GM23338 (cell line): ENCODE data around the gene CBR1. TPM values are rescaled to one million over a fixed set of nuclear protein-coding genes. Genes with fewer than 3 reads are reported as not detected.

ENCODE experiments used
- ATAC-seq: fragments of 200-7000 bp; cut with Tn5 transposase; 3 replicates; pipeline ENCODE4 v1.9.1; 2020
- DNase-seq: peaks from one replicate; pipeline ENCODE4 v3.0.0-alpha.2; 2015; ENCODE audit warnings: low spot score
- H2AFZ ChIP-seq: fragments of 200-600 bp; sonication (generic); 2 replicates; pipeline ENCODE4 v1.8.0; 2016; ENCODE audit warnings: antibody characterized with exemption, mild to moderate bottlenecking, moderate library complexity
- H3F3A ChIP-seq: fragments of 200-600 bp; sonication (generic); replicated peaks from 2 replicates; pipeline ENCODE4 v1.8.0; 2017; ENCODE audit warnings: antibody characterized with exemption, mixed run types, low read depth
- H3K27ac ChIP-seq: fragments of 200-600 bp; sonication (generic); 2 replicates; pipeline ENCODE4 v1.6.1; 2016; ENCODE audit warnings: low read depth
- H3K27me3 ChIP-seq: fragments of 200-600 bp; sonication (generic); 2 replicates; pipeline ENCODE4 v1.8.0; 2016; ENCODE audit warnings: mild to moderate bottlenecking, mixed run types, moderate library complexity; ENCODE audit not compliant: insufficient read depth
- H3K36me3 ChIP-seq: fragments of 200-600 bp; sonication (generic); 2 replicates; pipeline ENCODE4 v1.8.0; 2016; ENCODE audit warnings: mild to moderate bottlenecking; ENCODE audit not compliant: insufficient read depth
- H3K4me1 ChIP-seq: fragments of 200-600 bp; sonication (generic); 2 replicates; pipeline ENCODE4 v1.8.0; 2016; ENCODE audit warnings: mild to moderate bottlenecking, moderate library complexity; ENCODE audit not compliant: insufficient read depth
- H3K4me2 ChIP-seq: fragments of 200-600 bp; sonication (generic); 2 replicates; pipeline ENCODE4 v1.7.1; 2017; ENCODE audit warnings: mixed run types
- H3K4me3 ChIP-seq: fragments of 200-600 bp; sonication (generic); 2 replicates; pipeline ENCODE4 v1.6.1; 2016; ENCODE audit warnings: mixed run types
- H3K79me2 ChIP-seq: fragments of 200-600 bp; sonication (generic); replicated peaks from 2 replicates; pipeline ENCODE4 v1.8.0; 2017; ENCODE audit warnings: mild to moderate bottlenecking; ENCODE audit not compliant: insufficient read depth
- H3K9me2 ChIP-seq: fragments of 200-600 bp; sonication (generic); 2 replicates; pipeline ENCODE4 v1.8.0; 2017; ENCODE audit not compliant: insufficient read depth
- H4K20me1 ChIP-seq: fragments of 200-600 bp; sonication (generic); replicated peaks from 2 replicates; pipeline ENCODE4 v1.8.0; 2017; ENCODE audit warnings: mild to moderate bottlenecking; ENCODE audit not compliant: insufficient read depth
- H3K27ac Mint-ChIP-seq: 2 replicates; pipeline ENCODE4 v1.8.0; 2020; ENCODE audit warnings: inconsistent platforms, mild to moderate bottlenecking, moderate library complexity, mixed read lengths
- H3K27me3 Mint-ChIP-seq: 3 replicates; pipeline ENCODE4 v1.8.0; 2022; ENCODE audit warnings: low read depth, mild to moderate bottlenecking, moderate library complexity, mixed read lengths, inconsistent platforms; ENCODE audit not compliant: insufficient read depth, poor library complexity
- H3K36me3 Mint-ChIP-seq: 3 replicates; pipeline ENCODE4 v1.8.0; 2021; ENCODE audit warnings: low read depth, mild to moderate bottlenecking, inconsistent platforms, moderate library complexity, mixed read lengths
- H3K4me1 Mint-ChIP-seq: 3 replicates; pipeline ENCODE4 v1.8.0; 2020; ENCODE audit warnings: mild to moderate bottlenecking, inconsistent platforms, mixed read lengths
- H3K4me3 Mint-ChIP-seq: 3 replicates; pipeline ENCODE4 v1.8.0; 2021; ENCODE audit warnings: moderate library complexity, mild to moderate bottlenecking, inconsistent platforms, mixed read lengths
- H3K9me3 Mint-ChIP-seq: 3 replicates; pipeline ENCODE4 v1.8.0; 2020; ENCODE audit warnings: moderate library complexity, mild to moderate bottlenecking, inconsistent platforms, mixed read lengths
- CREB1 ChIP-seq: fragments of 250-450 bp; sonication (Bioruptor Pico); IDR thresholded peaks from 2 replicates; pipeline ENCODE4 v1.5.0; 2020; ENCODE audit warnings: low read depth, mild to moderate bottlenecking, moderate library complexity
- EZH2 ChIP-seq: fragments of 200-600 bp; sonication (generic); IDR thresholded peaks from one replicate; pipeline ENCODE4 v1.8.0; 2017; ENCODE audit warnings: antibody characterized with exemption, mild to moderate bottlenecking, low read depth; ENCODE audit not compliant: unreplicated experiment
- EZH2phosphoT487 ChIP-seq: fragments of 200-600 bp; sonication (generic); IDR thresholded peaks from one replicate; pipeline ENCODE4 v1.8.1; 2018; ENCODE audit warnings: antibody characterized with exemption; ENCODE audit not compliant: unreplicated experiment
- JUNB ChIP-seq: IDR thresholded peaks from one replicate; pipeline ENCODE4 v1.6.1; 2016; ENCODE audit warnings: antibody characterized with exemption; ENCODE audit not compliant: unreplicated experiment
- NANOG ChIP-seq: IDR thresholded peaks from 2 replicates; pipeline ENCODE4 v1.6.1; 2016; ENCODE audit warnings: antibody characterized with exemption, borderline replicate concordance
- REST ChIP-seq: IDR thresholded peaks from one replicate; pipeline ENCODE4 v1.6.1; 2018; ENCODE audit warnings: antibody characterized with exemption; ENCODE audit not compliant: unreplicated experiment
- STAT1 ChIP-seq: IDR thresholded peaks from one replicate; pipeline ENCODE4 v1.6.1; 2016; ENCODE audit warnings: antibody characterized with exemption; ENCODE audit not compliant: unreplicated experiment
- ZNF114 ChIP-seq: fragments of 250-450 bp; sonication (Bioruptor Pico); IDR thresholded peaks from 2 replicates; pipeline ENCODE4 v1.5.0; 2020; ENCODE audit warnings: mild to moderate bottlenecking, moderate library complexity
- ZNF331 ChIP-seq: fragments of 250-450 bp; sonication (Bioruptor Pico); IDR thresholded peaks from 2 replicates; pipeline ENCODE4 v1.5.0; 2020; ENCODE audit warnings: low read depth, mild to moderate bottlenecking, moderate library complexity
- polyA plus RNA-seq: library from polyadenylated mRNA; unstranded; fragments of >200 nt; fragmentation: Nextera tagmentation; extraction: Ambion mirVana; gene quantifications from 2 replicates; pipeline ENCODE4 v1.2.1, GENCODE V29; 2016
- total RNA-seq: library from RNA; depleted of rRNA; stranded (reverse); fragments of >200 nt; shearing (Covaris generic); gene quantifications from 2 replicates; pipeline ENCODE4 v1.2.3, GENCODE V29; 2014
- TF ChIP-seq, protein P1 (sequence below): fragments of 250-450 bp; sonication (Bioruptor Pico); IDR thresholded peaks from 2 replicates; pipeline ENCODE4 v1.5.0; 2020; ENCODE audit warnings: mild to moderate bottlenecking, moderate library complexity
- TF ChIP-seq, protein P2 (sequence below), 2 experiments: fragments of 200-600 bp in 1 of 2; sonication (generic) in 1 of 2; conservative IDR thresholded peaks; 2 replicates each; pipeline versions ENCODE4 v1.5.1 to v1.6.1; 2016 to 2017; ENCODE audit warnings: antibody characterized with exemption in 2 of 2, low read depth in 2 of 2, mild to moderate bottlenecking in 2 of 2, moderate library complexity in 1 of 2
- TF ChIP-seq, protein P3 (sequence below): IDR thresholded peaks from 2 replicates; pipeline ENCODE4 v1.6.1; 2016; ENCODE audit warnings: antibody characterized with exemption

The CBR1 gene
- total and polyA plus RNA-seq, 2 experiments from 2014 or later = 285 to 487 TPM

DNA sequence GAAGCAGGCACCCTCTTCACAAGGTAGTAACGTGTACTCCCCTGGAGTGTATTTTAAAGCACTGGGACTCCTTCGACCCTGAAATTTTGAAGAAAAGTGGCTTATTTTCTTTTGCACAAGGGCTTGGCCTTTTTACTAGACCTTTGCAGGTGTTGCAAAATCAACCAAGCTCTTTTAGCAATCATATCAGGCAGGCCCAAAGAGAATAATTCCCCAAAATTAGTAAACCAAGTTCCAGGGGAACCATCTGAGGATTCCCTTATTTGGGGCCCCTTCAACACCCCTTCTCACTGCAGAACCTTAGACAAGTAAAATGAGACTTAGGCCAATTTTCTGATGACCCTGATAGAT is 28.3 kb downstream of the CBR1 start (continued):
- TF ChIP-seq, protein P1, sequence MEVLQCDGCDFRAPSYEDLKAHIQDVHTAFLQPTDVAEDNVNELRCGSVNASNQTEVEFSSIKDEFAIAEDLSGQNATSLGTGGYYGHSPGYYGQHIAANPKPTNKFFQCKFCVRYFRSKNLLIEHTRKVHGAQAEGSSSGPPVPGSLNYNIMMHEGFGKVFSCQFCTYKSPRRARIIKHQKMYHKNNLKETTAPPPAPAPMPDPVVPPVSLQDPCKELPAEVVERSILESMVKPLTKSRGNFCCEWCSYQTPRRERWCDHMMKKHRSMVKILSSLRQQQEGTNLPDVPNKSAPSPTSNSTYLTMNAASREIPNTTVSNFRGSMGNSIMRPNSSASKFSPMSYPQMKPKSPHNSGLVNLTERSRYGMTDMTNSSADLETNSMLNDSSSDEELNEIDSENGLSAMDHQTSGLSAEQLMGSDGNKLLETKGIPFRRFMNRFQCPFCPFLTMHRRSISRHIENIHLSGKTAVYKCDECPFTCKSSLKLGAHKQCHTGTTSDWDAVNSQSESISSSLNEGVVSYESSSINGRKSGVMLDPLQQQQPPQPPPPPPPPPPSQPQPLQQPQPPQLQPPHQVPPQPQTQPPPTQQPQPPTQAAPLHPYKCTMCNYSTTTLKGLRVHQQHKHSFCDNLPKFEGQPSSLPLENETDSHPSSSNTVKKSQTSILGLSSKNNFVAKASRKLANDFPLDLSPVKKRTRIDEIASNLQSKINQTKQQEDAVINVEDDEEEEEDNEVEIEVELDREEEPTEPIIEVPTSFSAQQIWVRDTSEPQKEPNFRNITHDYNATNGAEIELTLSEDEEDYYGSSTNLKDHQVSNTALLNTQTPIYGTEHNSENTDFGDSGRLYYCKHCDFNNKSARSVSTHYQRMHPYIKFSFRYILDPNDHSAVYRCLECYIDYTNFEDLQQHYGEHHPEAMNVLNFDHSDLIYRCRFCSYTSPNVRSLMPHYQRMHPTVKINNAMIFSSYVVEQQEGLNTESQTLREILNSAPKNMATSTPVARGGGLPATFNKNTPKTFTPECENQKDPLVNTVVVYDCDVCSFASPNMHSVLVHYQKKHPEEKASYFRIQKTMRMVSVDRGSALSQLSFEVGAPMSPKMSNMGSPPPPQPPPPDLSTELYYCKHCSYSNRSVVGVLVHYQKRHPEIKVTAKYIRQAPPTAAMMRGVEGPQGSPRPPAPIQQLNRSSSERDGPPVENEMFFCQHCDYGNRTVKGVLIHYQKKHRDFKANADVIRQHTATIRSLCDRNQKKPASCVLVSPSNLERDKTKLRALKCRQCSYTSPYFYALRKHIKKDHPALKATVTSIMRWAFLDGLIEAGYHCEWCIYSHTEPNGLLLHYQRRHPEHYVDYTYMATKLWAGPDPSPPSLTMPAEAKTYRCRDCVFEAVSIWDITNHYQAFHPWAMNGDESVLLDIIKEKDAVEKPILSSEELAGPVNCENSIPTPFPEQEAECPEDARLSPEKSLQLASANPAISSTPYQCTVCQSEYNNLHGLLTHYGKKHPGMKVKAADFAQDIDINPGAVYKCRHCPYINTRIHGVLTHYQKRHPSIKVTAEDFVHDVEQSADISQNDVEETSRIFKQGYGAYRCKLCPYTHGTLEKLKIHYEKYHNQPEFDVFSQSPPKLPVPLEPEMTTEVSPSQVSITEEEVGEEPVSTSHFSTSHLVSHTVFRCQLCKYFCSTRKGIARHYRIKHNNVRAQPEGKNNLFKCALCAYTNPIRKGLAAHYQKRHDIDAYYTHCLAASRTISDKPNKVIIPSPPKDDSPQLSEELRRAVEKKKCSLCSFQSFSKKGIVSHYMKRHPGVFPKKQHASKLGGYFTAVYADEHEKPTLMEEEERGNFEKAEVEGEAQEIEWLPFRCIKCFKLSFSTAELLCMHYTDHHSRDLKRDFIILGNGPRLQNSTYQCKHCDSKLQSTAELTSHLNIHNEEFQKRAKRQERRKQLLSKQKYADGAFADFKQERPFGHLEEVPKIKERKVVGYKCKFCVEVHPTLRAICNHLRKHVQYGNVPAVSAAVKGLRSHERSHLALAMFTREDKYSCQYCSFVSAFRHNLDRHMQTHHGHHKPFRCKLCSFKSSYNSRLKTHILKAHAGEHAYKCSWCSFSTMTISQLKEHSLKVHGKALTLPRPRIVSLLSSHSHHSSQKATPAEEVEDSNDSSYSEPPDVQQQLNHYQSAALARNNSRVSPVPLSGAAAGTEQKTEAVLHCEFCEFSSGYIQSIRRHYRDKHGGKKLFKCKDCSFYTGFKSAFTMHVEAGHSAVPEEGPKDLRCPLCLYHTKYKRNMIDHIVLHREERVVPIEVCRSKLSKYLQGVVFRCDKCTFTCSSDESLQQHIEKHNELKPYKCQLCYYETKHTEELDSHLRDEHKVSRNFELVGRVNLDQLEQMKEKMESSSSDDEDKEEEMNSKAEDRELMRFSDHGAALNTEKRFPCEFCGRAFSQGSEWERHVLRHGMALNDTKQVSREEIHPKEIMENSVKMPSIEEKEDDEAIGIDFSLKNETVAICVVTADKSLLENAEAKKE (CRISPR knock-in tag) = no peak

DNA sequence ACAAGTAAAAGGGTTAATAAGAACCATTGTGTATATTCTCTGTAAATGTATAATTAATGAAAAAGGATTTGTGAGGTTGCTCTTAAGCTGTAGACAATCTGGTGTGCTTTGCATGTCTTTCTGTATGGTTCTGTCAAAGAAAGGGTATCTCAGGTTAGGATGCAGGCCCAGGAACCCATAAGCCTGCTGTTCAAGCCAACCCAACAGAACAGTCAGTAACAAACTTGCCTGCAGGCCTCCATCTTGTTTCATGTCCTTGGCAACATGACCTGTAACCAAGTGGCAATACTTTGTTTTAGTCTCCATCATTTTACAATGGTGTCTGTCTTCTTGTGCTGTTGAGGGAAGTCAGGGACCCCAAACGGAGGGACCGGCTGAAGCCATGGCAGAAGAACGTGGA is 29.2 kb downstream of the CBR1 start:
- Histone ChIP-seq H3K9me2 (no peaks in the 10 kb centered on the region), H2AFZ (no peak overlapping the region), H3K4me1 (peaks cover 61% of the 10 kb centered on the region), H3K4me3 (peak overlapping the region; percentile 8; the same call in 1 of the 2 replicates), H3K27ac (peak overlapping the region; percentile 98), H3K27me3 (no peaks in the 10 kb centered on the region), H3K36me3 (peaks cover 5% of the 10 kb centered on the region), H3K79me2 (no peaks in the 10 kb centered on the region), H3K4me2 (peak overlapping the region; percentile 42), H4K20me1 (no peaks in the 10 kb centered on the region), H3F3A (0 out of 2 replicates have a peak, but pooled peaks cover 9% of the 10 kb centered on the region)
- peak overlapping the region; percentile 97 for H3K27ac Mint-ChIP-seq
- DNase-seq (no peak), ATAC-seq (peak; percentile 14; the same call in 2 of the 3 replicates)
- H3K27me3 Mint-ChIP-seq = peaks cover 8% of the 10 kb centered on the region
- peaks cover 45% of the 10 kb centered on the region for H3K9me3 Mint-ChIP-seq
- TF ChIP-seq, protein P2, sequence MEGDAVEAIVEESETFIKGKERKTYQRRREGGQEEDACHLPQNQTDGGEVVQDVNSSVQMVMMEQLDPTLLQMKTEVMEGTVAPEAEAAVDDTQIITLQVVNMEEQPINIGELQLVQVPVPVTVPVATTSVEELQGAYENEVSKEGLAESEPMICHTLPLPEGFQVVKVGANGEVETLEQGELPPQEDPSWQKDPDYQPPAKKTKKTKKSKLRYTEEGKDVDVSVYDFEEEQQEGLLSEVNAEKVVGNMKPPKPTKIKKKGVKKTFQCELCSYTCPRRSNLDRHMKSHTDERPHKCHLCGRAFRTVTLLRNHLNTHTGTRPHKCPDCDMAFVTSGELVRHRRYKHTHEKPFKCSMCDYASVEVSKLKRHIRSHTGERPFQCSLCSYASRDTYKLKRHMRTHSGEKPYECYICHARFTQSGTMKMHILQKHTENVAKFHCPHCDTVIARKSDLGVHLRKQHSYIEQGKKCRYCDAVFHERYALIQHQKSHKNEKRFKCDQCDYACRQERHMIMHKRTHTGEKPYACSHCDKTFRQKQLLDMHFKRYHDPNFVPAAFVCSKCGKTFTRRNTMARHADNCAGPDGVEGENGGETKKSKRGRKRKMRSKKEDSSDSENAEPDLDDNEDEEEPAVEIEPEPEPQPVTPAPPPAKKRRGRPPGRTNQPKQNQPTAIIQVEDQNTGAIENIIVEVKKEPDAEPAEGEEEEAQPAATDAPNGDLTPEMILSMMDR (conservative IDR thresholded peaks at IDR 0.05; ENCODE audit: low read depth in 2 of 2) = no peak
- TF ChIP-seq ZNF331 (CRISPR knock-in tag) (no peak), EZH2 (no peak), REST (no peak), ZNF114 (no peak), JUNB (no peak), CREB1 (CRISPR knock-in tag) (no peak), EZH2phosphoT487 (no peak), STAT1 (no peak), NANOG (no peak)
- TF ChIP-seq, protein P3, sequence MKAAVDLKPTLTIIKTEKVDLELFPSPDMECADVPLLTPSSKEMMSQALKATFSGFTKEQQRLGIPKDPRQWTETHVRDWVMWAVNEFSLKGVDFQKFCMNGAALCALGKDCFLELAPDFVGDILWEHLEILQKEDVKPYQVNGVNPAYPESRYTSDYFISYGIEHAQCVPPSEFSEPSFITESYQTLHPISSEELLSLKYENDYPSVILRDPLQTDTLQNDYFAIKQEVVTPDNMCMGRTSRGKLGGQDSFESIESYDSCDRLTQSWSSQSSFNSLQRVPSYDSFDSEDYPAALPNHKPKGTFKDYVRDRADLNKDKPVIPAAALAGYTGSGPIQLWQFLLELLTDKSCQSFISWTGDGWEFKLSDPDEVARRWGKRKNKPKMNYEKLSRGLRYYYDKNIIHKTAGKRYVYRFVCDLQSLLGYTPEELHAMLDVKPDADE = no peak
- peaks cover 50% of the 10 kb centered on the region for H3K36me3 Mint-ChIP-seq
- H3K4me1 Mint-ChIP-seq = peaks cover 66% of the 10 kb centered on the region
- peak overlapping the region; percentile 42; the same call in 2 of the 3 replicates for H3K4me3 Mint-ChIP-seq
